Panc1 (cell line): ENCODE results near the gene FEN1. TPM values are rescaled to one million over a fixed set of nuclear protein-coding genes. Genes with fewer than 3 reads are reported as not detected.
A peak's percentile ranks its signal among the peaks of the same experiment; 100 is the strongest.

Source experiments
- ATAC-seq: fragments of 200-7000 bp; cut with Tn5 transposase; 2 replicates; pipeline ENCODE4 v1.9.1; 2020; ENCODE audit warnings: mild to moderate bottlenecking, moderate library complexity
- BruUV-seq: library from RNA; stranded (reverse); fragments of 400-500 nt; replicated peaks from 2 replicates; lab custom pipeline; 2021; lab: Mats Ljungman, UMichigan
- CTCF ChIA-PET: fragments of 300-600 bp; sonication (Branson Sonifier 250); formaldehyde crosslinking; loops from one replicate; lab custom pipeline; 2022; ENCODE audit warnings: antibody characterized with exemption; lab: Charles Lee
- POLR2A ChIA-PET: fragments of 300-600 bp; sonication (Branson Sonifier 250); formaldehyde crosslinking; loops from one replicate; lab custom pipeline; 2022; ENCODE audit warnings: antibody characterized with exemption; lab: Charles Lee
- DNase-seq: peaks from one replicate; pipeline ENCODE4 v3.0.0-alpha.2; 2010; ENCODE audit warnings: low read depth, low spot score
- H3K27ac ChIP-seq: 2 replicates; pipeline ENCODE4 v1.5.1; 2011; ENCODE audit warnings: mild to moderate bottlenecking, low read length, inconsistent platforms
- H3K27me3 ChIP-seq: fragments of 200-500 bp; sonication (Bioruptor generic); 2 replicates; pipeline ENCODE4 v1.6.0; 2014; ENCODE audit warnings: low read length, inconsistent platforms; ENCODE audit not compliant: control insufficient read depth, insufficient read depth
- H3K36me3 ChIP-seq: fragments of 200-500 bp; sonication (Bioruptor generic); 2 replicates; pipeline ENCODE4 v1.5.1; 2014; ENCODE audit warnings: inconsistent platforms, mild to moderate bottlenecking, low read length, moderate library complexity; ENCODE audit not compliant: control insufficient read depth, insufficient read depth
- H3K4me1 ChIP-seq: 2 replicates; pipeline ENCODE4 v1.5.1; 2011; ENCODE audit warnings: inconsistent platforms, mild to moderate bottlenecking, low read length, moderate library complexity; ENCODE audit not compliant: control insufficient read depth, insufficient read depth
- H3K4me3 ChIP-seq, 2 experiments: 2 replicates each; pipeline ENCODE4 v1.5.1; 2011 to 2012; ENCODE audit warnings: low read depth in 2 of 2, low read length in 2 of 2, mild to moderate bottlenecking in 2 of 2, inconsistent platforms in 1 of 2, moderate library complexity in 1 of 2
- H3K9me3 ChIP-seq: fragments of 200-500 bp; sonication (Bioruptor generic); 2 replicates; pipeline ENCODE4 v1.5.1; 2014; ENCODE audit warnings: low read depth, mild to moderate bottlenecking, inconsistent platforms, low read length, moderate library complexity; ENCODE audit not compliant: control insufficient read depth, insufficient read depth
- POLR2AphosphoS5 ChIP-seq: IDR thresholded peaks from 2 replicates; pipeline ENCODE4 v1.6.1; 2012; ENCODE audit warnings: mild to moderate bottlenecking, low read depth, low read length, moderate library complexity
- SIN3A ChIP-seq: IDR thresholded peaks from 2 replicates; pipeline ENCODE4 v1.6.1; 2012; ENCODE audit warnings: low read depth, mild to moderate bottlenecking, low read length, moderate library complexity, borderline replicate concordance; ENCODE audit not compliant: insufficient read depth
- TCF7L2 ChIP-seq: IDR thresholded peaks from 2 replicates; pipeline ENCODE4 v1.6.1; 2011; ENCODE audit warnings: mild to moderate bottlenecking, low read depth, low read length, inconsistent platforms
- in situ Hi-C: cut with HindIII; loops from 2 replicates; pipeline ENCODE4 v1.10.0; 2016; ENCODE audit warnings: low sequenced_read_pairs, low pct_unique_long_range_greater_than_20kb
- intact Hi-C: fragments of 100-400 bp; cut with micrococcal nuclease; formaldehyde crosslinking; loops from one replicate; pipeline ENCODE4 v1.10.0; 2022; ENCODE audit not compliant: unreplicated experiment
- total RNA-seq: library from RNA; stranded (reverse); gene quantifications from one replicate; pipeline ENCODE4 v1.2.1, GENCODE V29; 2021; ENCODE audit not compliant: unreplicated experiment
- TF ChIP-seq, protein P1 (sequence below): fragments of 450-650 bp; IDR thresholded peaks from 2 replicates; pipeline ENCODE4 v1.5.1; 2017; ENCODE audit warnings: mild to moderate bottlenecking
- TF ChIP-seq, protein P2 (sequence below), 2 experiments: IDR thresholded peaks; 2 replicates each; pipeline ENCODE4 v1.6.1; 2011 to 2012; ENCODE audit warnings: low read depth in 2 of 2, control low read depth in 1 of 2, low read length in 1 of 2, mild to moderate bottlenecking in 1 of 2, moderate library complexity in 1 of 2; ENCODE audit not compliant: insufficient read depth in 1 of 2

Gene FEN1
- total RNA-seq, 1 experiment from 2014 or later, result 67.6 TPM

GRCh38 chr11:61841636-61842527 lies 49.2 kb downstream of the FEN1 start:
- Histone ChIP-seq H3K27me3 (no peaks in the 10 kb centered on the region), H3K36me3 (no peaks in the 10 kb centered on the region), H3K4me1 (no peaks in the 10 kb centered on the region), H3K9me3 (no peaks in the 10 kb centered on the region), H3K27ac (no peak overlapping the region), H3K4me3 (no peak overlapping the region)
- ChIA-PET CTCF (no interaction called here), POLR2A (no interaction called here)
- BruUV-seq, result TSS peak; percentile 44
- TF ChIP-seq, protein P1, sequence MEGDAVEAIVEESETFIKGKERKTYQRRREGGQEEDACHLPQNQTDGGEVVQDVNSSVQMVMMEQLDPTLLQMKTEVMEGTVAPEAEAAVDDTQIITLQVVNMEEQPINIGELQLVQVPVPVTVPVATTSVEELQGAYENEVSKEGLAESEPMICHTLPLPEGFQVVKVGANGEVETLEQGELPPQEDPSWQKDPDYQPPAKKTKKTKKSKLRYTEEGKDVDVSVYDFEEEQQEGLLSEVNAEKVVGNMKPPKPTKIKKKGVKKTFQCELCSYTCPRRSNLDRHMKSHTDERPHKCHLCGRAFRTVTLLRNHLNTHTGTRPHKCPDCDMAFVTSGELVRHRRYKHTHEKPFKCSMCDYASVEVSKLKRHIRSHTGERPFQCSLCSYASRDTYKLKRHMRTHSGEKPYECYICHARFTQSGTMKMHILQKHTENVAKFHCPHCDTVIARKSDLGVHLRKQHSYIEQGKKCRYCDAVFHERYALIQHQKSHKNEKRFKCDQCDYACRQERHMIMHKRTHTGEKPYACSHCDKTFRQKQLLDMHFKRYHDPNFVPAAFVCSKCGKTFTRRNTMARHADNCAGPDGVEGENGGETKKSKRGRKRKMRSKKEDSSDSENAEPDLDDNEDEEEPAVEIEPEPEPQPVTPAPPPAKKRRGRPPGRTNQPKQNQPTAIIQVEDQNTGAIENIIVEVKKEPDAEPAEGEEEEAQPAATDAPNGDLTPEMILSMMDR, result no peak
- TF ChIP-seq, protein P2, sequence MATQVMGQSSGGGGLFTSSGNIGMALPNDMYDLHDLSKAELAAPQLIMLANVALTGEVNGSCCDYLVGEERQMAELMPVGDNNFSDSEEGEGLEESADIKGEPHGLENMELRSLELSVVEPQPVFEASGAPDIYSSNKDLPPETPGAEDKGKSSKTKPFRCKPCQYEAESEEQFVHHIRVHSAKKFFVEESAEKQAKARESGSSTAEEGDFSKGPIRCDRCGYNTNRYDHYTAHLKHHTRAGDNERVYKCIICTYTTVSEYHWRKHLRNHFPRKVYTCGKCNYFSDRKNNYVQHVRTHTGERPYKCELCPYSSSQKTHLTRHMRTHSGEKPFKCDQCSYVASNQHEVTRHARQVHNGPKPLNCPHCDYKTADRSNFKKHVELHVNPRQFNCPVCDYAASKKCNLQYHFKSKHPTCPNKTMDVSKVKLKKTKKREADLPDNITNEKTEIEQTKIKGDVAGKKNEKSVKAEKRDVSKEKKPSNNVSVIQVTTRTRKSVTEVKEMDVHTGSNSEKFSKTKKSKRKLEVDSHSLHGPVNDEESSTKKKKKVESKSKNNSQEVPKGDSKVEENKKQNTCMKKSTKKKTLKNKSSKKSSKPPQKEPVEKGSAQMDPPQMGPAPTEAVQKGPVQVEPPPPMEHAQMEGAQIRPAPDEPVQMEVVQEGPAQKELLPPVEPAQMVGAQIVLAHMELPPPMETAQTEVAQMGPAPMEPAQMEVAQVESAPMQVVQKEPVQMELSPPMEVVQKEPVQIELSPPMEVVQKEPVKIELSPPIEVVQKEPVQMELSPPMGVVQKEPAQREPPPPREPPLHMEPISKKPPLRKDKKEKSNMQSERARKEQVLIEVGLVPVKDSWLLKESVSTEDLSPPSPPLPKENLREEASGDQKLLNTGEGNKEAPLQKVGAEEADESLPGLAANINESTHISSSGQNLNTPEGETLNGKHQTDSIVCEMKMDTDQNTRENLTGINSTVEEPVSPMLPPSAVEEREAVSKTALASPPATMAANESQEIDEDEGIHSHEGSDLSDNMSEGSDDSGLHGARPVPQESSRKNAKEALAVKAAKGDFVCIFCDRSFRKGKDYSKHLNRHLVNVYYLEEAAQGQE (IDR thresholded peaks at IDR 0.05; ENCODE audit: insufficient read depth in 1 of 2, low read depth in 2 of 2, low read length in 1 of 2), result no peak
- TF ChIP-seq POLR2AphosphoS5, result no peak
- in situ Hi-C loops (no loop called here), intact Hi-C loops (no loop called here)
- DNase-seq (no peak), ATAC-seq (no peak)

DNA sequence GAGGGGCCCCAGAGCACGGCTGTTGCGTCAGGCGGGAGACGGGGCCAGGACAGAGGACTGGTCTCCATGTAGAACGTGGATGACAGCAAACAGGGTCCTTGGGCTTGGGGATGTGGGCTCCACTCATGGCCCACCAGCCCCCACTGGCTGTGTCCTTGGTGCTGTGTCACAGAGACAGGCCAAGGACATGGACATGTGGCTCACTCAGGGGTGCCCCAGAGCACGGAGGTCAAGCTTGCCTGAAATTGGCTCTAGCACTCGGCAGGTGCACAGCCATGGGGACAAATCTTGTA lies 49.8 kb downstream of the FEN1 start:
- intact Hi-C loops, result no loop called here
- Histone ChIP-seq H3K9me3 (no peaks in the 10 kb centered on the region), H3K27me3 (no peaks in the 10 kb centered on the region), H3K4me1 (no peaks in the 10 kb centered on the region), H3K27ac (no peak overlapping the region), H3K4me3 (no peak overlapping the region), H3K36me3 (no peaks in the 10 kb centered on the region)
- POLR2A ChIA-PET, result no interaction called here
- DNase-seq (no peak), ATAC-seq (no peak)
- CTCF ChIA-PET, result no interaction called here
- no peak for TF ChIP-seq SIN3A
- TF ChIP-seq, protein P1, result no peak
- TF ChIP-seq TCF7L2, result no peak
- TF ChIP-seq, protein P2 (IDR thresholded peaks at IDR 0.05; ENCODE audit: insufficient read depth in 1 of 2, low read depth in 2 of 2, low read length in 1 of 2), result no peak
- no peak for TF ChIP-seq POLR2AphosphoS5
- BruUV-seq, result no TSS peak
- in situ Hi-C loops, result no loop called here
